KG1 (cell line): ENCODE measurements around the gene RIOK3.
"Not testable (repeated sequence)": the region's sequence is repeated elsewhere in the genome, so short reads cannot be mapped to it uniquely, and the experiment has no call there.

Source experiments
- DNase-seq: peaks from one replicate; lab custom pipeline; 2025; lab: John Stamatoyannopoulos, UW

RIOK3 gene

DNA sequence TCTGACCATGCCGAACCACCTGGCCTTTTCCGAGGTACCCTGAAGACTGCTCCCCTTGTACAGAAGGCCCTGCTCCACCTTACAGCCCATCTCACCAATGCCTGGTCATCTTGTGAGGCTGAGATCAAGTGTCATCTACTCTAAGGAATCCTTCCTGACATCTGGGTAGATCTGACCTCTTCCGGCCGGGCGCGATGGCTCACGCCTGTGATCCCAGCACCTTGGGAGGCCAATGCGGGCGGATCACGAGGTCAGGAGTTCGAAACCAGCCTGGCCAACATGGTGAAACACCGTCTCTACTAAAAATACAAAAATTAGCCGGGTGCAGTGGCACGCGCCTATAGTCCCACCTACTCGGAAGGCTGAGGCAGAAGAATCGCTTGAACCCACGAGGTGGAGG, 2.1 kb upstream of the RIOK3 start:
- no peak for DNase-seq

DNA sequence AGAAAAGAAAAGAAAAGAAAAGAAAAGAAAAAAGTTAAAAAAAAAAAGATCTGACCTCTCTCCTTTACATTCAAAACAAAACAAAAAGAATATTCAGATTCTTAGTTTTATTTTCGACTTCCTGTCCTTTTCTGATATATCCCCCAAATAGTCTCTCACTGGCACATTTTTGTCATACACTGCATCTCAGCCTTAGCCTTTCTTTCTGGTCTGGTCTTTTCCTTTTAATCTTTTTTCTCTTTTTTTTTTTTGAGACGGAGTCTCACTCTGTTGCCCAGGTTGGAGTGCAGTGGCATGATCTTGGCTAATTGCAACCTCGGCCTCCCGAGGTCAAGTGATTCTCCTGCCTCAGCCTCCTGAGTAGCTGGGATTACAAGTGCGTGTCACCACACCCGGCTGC, 1.6 kb upstream of the RIOK3 start:
- no peak for DNase-seq

DNA sequence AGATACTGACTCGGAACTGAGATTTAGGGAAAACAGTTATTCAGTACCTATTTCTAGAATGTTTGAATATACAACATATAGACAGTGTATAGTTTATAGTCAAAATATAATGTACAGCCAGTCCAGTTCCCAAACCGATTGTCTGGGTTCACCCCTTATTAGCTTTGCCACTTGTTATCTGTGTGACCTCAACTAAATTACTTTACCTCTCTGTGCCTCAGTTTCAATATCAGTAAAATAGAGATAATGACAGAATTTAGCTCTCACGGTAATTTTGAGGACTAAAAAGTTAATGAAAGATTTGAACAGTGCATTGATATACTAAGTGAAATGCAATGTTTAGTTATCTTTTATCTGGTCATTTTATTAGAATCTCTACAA, 750 bp upstream of the RIOK3 start:
- no peak for DNase-seq

DNA sequence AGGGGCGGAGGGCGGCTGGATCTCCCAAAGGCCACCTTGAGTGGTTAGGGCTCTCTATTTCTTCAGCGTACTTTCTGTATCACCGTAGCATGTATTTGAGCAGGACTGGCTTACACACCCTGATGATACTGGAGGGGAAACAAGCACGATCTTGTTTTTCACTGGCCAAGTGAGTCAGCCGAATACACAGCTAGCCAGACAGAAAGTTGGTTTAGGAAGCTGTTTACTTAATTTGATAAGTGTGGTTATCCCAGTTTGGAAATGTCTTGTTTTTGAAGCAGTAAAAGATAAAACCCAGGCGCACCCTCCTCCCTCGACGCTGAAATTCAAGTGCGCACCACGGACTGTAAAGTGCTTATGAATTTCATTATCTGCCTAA, 582 bp downstream of the RIOK3 start:
- DNase-seq: no peak

- no peak for DNase-seq
Measured at GRCh38 chr18:23456835-23457234, 3.7 kb downstream of the RIOK3 start.

GRCh38 chr18:23458830-23459529, 5.9 kb downstream of the RIOK3 start:
- no peak for DNase-seq

DNA sequence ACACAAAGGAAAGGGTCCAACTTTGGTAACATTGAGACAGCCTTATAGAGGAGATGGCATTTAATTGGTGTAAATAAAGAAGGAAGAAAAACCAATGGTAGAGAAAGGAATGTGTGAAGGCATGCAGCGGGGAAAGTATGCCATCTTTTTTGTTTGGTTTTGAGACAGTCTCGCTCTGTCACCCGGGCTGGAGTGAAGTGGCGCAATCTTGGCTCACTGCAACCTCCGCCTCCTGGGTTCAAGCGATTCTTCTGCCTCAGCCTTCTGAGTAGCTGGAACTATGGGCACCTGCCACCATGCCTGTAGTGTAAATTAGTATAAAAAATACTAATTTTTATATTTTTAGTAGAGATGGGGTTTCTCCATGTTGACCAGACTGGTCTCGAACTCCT, 6.4 kb downstream of the RIOK3 start:
- DNase-seq: no peak

GRCh38 chr18:23460285-23461273, 7.5 kb downstream of the RIOK3 start:
- DNase-seq: no peak

DNA sequence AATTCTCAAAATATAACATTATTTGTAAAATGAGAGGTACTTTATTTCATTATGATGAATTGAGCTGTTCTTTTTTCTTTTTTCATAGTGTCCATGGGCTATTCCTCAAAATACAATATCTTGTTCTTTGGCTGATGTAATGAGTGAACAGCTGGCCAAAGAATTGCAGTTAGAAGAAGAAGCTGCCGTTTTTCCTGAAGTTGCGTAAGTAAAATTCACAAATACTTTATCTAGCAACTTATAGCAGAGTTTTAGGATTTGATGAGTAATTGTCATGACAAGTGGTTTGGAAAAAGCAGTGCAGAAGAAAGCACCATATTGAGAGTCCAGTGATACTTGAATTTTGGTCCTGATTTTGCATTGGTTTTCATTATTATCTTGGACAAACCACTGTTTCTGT, 9.8 kb downstream of the RIOK3 start:
- no peak for DNase-seq

DNA sequence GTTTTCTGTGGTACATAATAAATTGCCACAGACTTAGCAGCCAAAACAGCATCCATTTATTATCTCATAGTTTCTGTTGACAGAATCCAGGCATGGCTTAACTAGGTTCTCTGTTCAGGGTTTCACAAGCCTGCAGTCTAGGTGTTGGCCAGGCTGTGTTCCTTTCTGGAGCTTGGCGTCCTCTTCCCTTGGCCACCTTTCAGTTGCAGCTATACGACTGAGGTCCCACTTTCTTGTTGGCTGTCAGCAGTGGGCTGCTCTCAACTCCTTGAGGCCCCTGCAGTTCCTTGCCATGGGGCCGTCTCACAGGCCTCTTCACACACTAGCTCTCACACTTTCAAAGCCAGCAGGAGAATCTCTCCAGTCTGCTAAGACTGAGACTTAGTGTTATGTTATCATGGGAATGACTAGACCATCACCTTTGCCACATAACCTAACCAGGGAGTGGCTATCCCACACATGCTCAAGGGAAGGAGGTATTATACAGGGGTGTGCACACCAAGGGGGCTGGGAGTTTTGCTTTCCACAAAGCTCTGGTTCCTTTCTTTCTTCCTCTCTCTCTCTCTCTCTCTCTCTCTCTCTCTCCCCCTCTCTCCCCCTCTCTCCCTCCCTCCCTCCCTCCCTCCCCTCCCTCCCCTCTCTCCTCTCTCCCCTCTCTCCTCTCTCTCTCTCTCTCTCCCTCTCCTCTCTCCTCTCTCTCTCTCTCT, 15.8 kb downstream of the RIOK3 start:
- no peak for DNase-seq

GRCh38 chr18:23470620-23471387, 17.7 kb downstream of the RIOK3 start:
- DNase-seq: no peak

DNA sequence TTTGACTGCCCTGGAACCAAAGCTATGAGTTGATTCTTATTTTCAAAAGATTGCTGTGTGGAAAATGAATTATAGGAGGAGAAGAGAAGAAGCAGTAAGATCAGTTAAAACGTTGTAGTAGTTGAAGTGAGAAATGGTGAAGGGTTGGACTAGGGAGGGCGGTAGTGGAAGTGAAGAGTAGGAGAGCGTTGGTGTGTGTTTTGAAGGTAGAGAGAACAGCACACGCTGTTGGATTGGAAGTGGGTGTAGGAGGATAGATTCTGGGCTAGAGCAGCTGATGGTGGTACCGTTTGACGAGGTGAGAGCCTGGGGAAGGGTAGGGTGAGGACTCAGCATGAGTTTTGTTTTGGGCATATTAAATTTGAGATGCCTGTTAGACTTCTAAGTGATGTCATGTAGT, 18.4 kb downstream of the RIOK3 start:
- no peak for DNase-seq

- DNase-seq: peak; percentile 25
Measured at GRCh38 chr18:23479829-23480505, 26.9 kb downstream of the RIOK3 start.

- DNase-seq: no peak
Measured at GRCh38 chr18:23484561-23485182, 31.6 kb downstream of the RIOK3 start.

- DNase-seq: no peak
Measured at GRCh38 chr18:23485386-23485785, 32.3 kb downstream of the RIOK3 start.

GRCh38 chr18:23487738-23488570, 34.9 kb downstream of the RIOK3 start:
- peak; percentile 51 for DNase-seq

- not testable (repeated sequence) for DNase-seq
Measured at GRCh38 chr18:23489586-23489985, 36.5 kb downstream of the RIOK3 start.

GRCh38 chr18:23493654-23494053, 40.6 kb downstream of the RIOK3 start:
- DNase-seq: no peak

DNA sequence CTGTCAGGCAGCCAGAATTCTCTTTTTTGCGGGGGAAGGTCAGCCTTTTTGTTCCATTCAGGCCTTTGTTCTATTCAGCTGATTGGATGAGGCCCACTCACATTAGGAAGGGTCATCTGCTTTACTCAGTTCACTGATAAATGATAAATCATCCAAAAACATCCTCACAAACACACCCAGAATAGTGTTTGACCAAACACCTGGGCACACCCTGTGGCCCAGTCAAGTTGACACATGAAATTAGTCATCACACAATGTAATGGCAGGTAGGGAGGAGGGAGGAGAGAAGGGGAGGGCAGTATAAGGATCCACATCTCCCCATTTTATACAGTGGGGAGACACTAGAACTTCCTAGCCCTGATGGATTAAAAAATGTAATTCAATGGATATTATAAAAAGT, 41.9 kb downstream of the RIOK3 start:
- no peak for DNase-seq
